Left renal pelvis (tissue), 4 donors: ENCODE results near the gene MAST4. TPM values are rescaled to one million over a fixed set of nuclear protein-coding genes. Genes with fewer than 3 reads are reported as not detected.
A peak's percentile ranks its signal among the peaks of the same experiment; 100 is the strongest.

Experiments used
- DNase-seq, 4 donors: peaks; one replicate each; pipeline ENCODE4 v3.0.0-alpha.2; 2013; ENCODE audit warnings: low read depth in 4 of 4, low spot score in 3 of 4
- polyA plus RNA-seq, 4 donors: library from polyadenylated mRNA; unstranded; fragments of 120-200 nt; gene quantifications; one replicate each; pipeline ENCODE4 v1.2.1, GENCODE V29; 2013; ENCODE audit not compliant: insufficient read length in 4 of 4

MAST4 gene
- polyA plus RNA-seq, 4 donors = 10.5 to 16.2 (median 15.7) TPM

GRCh38 chr5:66982056-66982387 is 385.8 kb downstream of the MAST4 start:
- no peak for DNase-seq

- no peak for DNase-seq
Observed at GRCh38 chr5:66982470-66982869, 386.3 kb downstream of the MAST4 start.

GRCh38 chr5:66985417-66985816 is 389.2 kb downstream of the MAST4 start:
- DNase-seq = no peak

- no peak for DNase-seq
Observed at GRCh38 chr5:66986009-66986408, 389.8 kb downstream of the MAST4 start.

- DNase-seq = no peak
Observed at GRCh38 chr5:66986534-66986933, 390.3 kb downstream of the MAST4 start.

- DNase-seq = no peak
Observed at GRCh38 chr5:66987126-66987525, 390.9 kb downstream of the MAST4 start.

GRCh38 chr5:66987540-66987939 is 391.3 kb downstream of the MAST4 start:
- no peak for DNase-seq

GRCh38 chr5:66987949-66988838 is 392.0 kb downstream of the MAST4 start:
- no peak for DNase-seq

GRCh38 chr5:66989286-66989685 is 393.1 kb downstream of the MAST4 start:
- peak in 1 of 4 donors; percentile 36 for DNase-seq

- no peak for DNase-seq
Observed at GRCh38 chr5:66989781-66990180, 393.6 kb downstream of the MAST4 start.

GRCh38 chr5:66991746-66992145 is 395.6 kb downstream of the MAST4 start:
- no peak for DNase-seq

- DNase-seq = no peak
Observed at GRCh38 chr5:66992547-66992946, 396.4 kb downstream of the MAST4 start.

- no peak for DNase-seq
Observed at GRCh38 chr5:66993448-66993847, 397.3 kb downstream of the MAST4 start.

GRCh38 chr5:66993882-66994281 is 397.7 kb downstream of the MAST4 start:
- DNase-seq = no peak

- no peak for DNase-seq
Observed at GRCh38 chr5:66994790-66995189, 398.6 kb downstream of the MAST4 start.

- no peak for DNase-seq
Observed at GRCh38 chr5:67000794-67001475, 404.7 kb downstream of the MAST4 start.

- no peak for DNase-seq
Observed at GRCh38 chr5:67002832-67003684, 406.9 kb downstream of the MAST4 start.

GRCh38 chr5:67003685-67003934 is 407.4 kb downstream of the MAST4 start:
- no peak for DNase-seq

- peak; percentile 67 to 76 (median 72) for DNase-seq
Observed at GRCh38 chr5:67003935-67004729, 407.9 kb downstream of the MAST4 start.

GRCh38 chr5:67004730-67005350 is 408.6 kb downstream of the MAST4 start:
- DNase-seq = no peak
